ENCODE results near the gene HPSE. TPM values are rescaled to one million over a fixed set of nuclear protein-coding genes. Genes with fewer than 3 reads are reported as not detected.

HPSE gene
- total and polyA plus RNA-seq, 8 donors, result 1.3 to 19.2 (median 1.8) TPM

DNA sequence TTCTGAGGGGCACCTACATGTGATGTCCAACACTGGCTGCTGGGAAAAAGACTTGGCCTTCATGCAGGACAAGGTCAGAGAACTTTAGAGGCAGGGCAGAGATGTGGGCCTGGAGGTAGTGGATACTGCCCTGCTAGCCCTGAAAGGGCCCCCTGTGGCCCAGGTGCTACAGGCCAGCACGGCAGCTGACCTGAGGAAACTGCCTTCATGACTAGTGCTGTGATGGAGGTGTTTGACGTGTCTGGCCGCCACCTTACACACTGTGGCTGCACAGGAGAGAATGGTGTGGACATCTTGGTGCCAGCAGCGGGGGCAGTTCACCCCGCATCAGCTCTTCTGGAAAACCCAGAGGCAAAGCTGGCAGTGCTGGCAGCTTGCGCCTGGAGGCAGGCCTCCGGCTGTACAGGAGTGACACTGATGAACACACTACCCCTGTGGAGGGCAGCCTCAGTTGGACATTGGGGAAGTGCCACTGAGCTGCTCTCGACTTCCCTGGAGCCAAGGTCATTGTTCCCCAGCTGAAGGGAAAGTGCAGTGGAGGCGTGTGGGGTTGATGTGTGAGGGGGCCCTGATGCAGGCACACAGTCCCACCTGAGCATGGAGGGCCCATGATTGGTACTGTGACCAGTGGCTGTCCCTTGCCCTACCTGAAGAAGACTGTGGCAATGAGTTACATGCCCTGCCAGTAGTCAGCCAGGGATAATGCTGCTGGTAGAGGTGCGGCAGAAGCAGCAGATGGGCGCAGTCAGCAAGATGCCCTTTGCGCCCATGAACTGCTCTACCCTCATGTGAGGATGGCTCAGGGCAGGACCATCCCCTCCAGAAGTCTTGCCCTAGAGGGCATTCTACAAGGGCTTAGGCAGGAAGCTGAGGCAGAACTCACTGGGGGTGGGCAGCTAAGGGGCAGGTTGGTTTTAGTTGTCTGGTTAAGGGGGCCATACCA is 87.0 kb downstream of the HPSE start:
- no peak overlapping the region for H3K27ac ChIP-seq
- H3K9me3 ChIP-seq, result no peaks in the 10 kb centered on the region
- DNase-seq (no peak), ATAC-seq (no peak)
- H3K4me1 ChIP-seq, result peaks cover 0 to 19% of the 10 kb centered on the region in 2 donors
- intact Hi-C loops (cut with DNase I), result no loop called here
- no peaks in the 10 kb centered on the region for H3K36me3 ChIP-seq
- no peaks in the 10 kb centered on the region for H3K27me3 ChIP-seq
- H3K4me3 ChIP-seq, result no peak overlapping the region
- no peak for TF ChIP-seq CTCF (IDR thresholded peaks at IDR 0.05)

Other genes with a start within 250 kb of the HPSE start
- 10 to 100 TPM; 20.1 to 48.7 TPM for gene PLAC8, start 220.1 kb downstream of the HPSE start, total RNA-seq
- gene PLAC8, start 220.1 kb downstream of the HPSE start, polyA plus RNA-seq (ENCODE audit: insufficient read length in 6 of 6), result 1 to 10 TPM; 4.2 to 7.9 (median 7.2) TPM
- 10 to 100 TPM; 15.9 to 17.9 TPM for gene COQ2, start 50.0 kb downstream of the HPSE start, total RNA-seq
- 10 to 100 TPM; 13.0 to 16.4 (median 15.8) TPM for gene COQ2, start 50.0 kb downstream of the HPSE start, polyA plus RNA-seq (ENCODE audit: insufficient read length in 6 of 6)
- gene HELQ, start 121.0 kb upstream of the HPSE start, total RNA-seq, result 10 to 100 TPM; 13.1 to 18.4 TPM
- gene HELQ, start 121.0 kb upstream of the HPSE start, polyA plus RNA-seq (ENCODE audit: insufficient read length in 6 of 6), result 10 to 100 TPM; 20.1 to 23.5 (median 22.1) TPM
- 10 to 100 TPM; 28.5 to 40.5 TPM for gene MRPS18C, start 121.2 kb upstream of the HPSE start, total RNA-seq
- 10 to 100 TPM; 49.8 to 61.4 (median 55.9) TPM for gene MRPS18C, start 121.2 kb upstream of the HPSE start, polyA plus RNA-seq (ENCODE audit: insufficient read length in 6 of 6)
- gene ABRAXAS1, start 150.3 kb upstream of the HPSE start, total RNA-seq, result 10 to 100 TPM; 10.7 to 11.6 TPM
- gene ABRAXAS1, start 150.3 kb upstream of the HPSE start, polyA plus RNA-seq (ENCODE audit: insufficient read length in 6 of 6), result 10 to 100 TPM; 47.4 to 55.5 (median 51.9) TPM
- 10 to 100 TPM in 1 of 2 donors, 1 to 10 TPM in 1; 5.7 to 16.6 TPM for gene GPAT3, start 201.3 kb upstream of the HPSE start, total RNA-seq
- 10 to 100 TPM; 11.3 to 16.7 (median 14.2) TPM for gene GPAT3, start 201.3 kb upstream of the HPSE start, polyA plus RNA-seq (ENCODE audit: insufficient read length in 6 of 6)